Measurements from ENCODE around the gene SERPINB3.
"Not testable (repeated sequence)": the region's sequence is repeated elsewhere in the genome, so short reads cannot be mapped to it uniquely, and the experiment has no call there.

SERPINB3 gene

DNA sequence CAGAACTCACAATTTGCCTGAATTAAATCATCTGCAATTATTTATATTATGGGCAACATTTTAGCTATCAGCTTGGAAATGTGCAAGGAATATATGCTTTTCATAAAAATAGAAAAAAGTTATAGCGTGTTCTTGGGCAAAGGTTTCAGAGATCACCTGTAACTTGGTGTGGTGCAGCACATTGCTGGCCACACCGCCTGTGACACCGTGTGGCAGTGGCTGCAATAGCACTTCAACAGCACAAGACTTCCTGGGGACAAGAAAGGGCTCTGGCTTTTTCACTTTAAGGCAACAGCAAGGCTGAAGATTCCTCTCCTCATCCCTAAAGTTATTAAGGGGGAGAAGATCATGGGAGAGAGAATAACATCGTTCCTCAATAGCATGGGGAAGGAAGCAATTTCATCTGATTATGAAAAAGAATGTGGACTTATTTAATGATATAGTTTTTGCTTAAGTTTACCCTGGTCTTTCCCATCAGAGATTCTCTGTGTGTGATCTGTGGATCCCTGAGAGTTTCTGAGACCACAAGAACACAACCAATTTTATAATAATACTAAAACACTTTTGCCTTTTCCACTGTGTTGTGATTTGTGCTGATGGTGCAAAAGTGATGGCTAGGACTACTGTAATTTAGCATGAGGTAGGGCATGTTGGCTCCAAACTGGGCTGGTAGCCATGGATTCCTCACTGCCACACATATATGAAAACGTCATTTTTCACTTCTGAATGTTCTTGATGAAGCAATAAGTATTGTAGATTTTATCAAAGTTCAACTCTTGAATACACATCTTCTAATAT is 15.0 kb upstream of the SERPINB3 start:
- TF ChIP-seq, protein P1, sequence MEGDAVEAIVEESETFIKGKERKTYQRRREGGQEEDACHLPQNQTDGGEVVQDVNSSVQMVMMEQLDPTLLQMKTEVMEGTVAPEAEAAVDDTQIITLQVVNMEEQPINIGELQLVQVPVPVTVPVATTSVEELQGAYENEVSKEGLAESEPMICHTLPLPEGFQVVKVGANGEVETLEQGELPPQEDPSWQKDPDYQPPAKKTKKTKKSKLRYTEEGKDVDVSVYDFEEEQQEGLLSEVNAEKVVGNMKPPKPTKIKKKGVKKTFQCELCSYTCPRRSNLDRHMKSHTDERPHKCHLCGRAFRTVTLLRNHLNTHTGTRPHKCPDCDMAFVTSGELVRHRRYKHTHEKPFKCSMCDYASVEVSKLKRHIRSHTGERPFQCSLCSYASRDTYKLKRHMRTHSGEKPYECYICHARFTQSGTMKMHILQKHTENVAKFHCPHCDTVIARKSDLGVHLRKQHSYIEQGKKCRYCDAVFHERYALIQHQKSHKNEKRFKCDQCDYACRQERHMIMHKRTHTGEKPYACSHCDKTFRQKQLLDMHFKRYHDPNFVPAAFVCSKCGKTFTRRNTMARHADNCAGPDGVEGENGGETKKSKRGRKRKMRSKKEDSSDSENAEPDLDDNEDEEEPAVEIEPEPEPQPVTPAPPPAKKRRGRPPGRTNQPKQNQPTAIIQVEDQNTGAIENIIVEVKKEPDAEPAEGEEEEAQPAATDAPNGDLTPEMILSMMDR (IDR thresholded peaks at IDR 0.05) = no peak
- Histone ChIP-seq H3K4me1 (ENCODE audit: control insufficient read depth in 1 of 2, insufficient read depth in 1 of 2, low read depth in 1 of 2, low read length in 1 of 2) (peaks cover 21 to 23% of the 10 kb centered on the region in 2 experiments), H3K4me3 (ENCODE audit: low read depth in 1 of 2, low read length in 1 of 2) (no peak overlapping the region), H3K27ac (peak overlapping the region; percentile 75), H3K9me3 (no peaks in the 10 kb centered on the region), H3K27me3 (no peaks in the 10 kb centered on the region), H3K36me3 (no peaks in the 10 kb centered on the region)

DNA sequence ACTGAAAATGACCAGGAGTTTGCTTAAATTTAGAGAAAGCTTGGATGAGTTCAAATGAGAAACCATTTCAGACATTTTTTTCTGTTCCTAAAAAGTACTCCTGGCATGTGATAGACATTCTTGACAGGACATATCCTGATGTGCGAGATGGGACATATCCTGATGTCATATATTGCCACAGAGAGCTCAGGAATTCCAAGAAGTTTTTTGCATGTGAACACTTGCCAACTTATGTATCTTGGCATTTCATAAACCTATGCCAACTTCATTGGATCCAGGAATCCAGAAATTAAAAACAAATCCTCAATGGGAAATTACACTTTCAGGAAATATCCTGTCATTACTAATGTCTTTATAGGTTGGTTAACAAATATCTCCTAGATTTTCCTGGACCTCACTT is 2.9 kb upstream of the SERPINB3 start:
- Histone ChIP-seq H3K27ac (no peak overlapping the region), H3K4me3 (ENCODE audit: low read depth in 1 of 2, low read length in 1 of 2) (no peak overlapping the region)

DNA sequence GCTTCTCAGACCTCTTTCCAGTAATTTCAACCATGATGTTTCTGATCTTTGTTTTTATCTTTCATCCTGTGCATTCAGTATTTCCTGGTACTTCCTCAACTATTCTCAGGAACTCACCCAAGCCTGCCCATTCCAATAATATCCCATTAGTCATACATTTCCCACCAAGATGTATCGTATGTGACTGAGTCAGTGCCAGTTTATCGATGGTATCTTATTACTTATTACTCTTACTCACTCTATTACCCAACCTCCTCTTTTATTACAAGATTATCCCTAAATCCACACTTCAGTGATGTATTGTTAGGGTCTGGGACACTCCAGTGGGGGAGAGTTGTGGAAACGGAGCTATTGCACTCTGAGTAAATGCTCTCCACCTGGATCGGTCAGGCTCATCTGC is 2.8 kb downstream of the SERPINB3 start:
- H3K4me3 ChIP-seq (ENCODE audit: low read depth in 1 of 2, low read length in 1 of 2); H3K36me3 ChIP-seq; H3K4me1 ChIP-seq (ENCODE audit: control insufficient read depth in 1 of 2, insufficient read depth in 1 of 2, low read depth in 1 of 2, low read length in 1 of 2); H3K27ac ChIP-seq; H3K27me3 ChIP-seq; H3K9me3 ChIP-seq: not testable (repeated sequence)

More for the DNA sequence above, 2.9 kb upstream of the SERPINB3 start:
- TF ChIP-seq, protein P1 (IDR thresholded peaks at IDR 0.05) = no peak
- no peaks in the 10 kb centered on the region for H3K4me1 ChIP-seq (ENCODE audit: control insufficient read depth in 1 of 2, insufficient read depth in 1 of 2, low read depth in 1 of 2, low read length in 1 of 2)
- peaks cover 6% of the 10 kb centered on the region for H3K27me3 ChIP-seq
- H3K9me3 ChIP-seq = no peaks in the 10 kb centered on the region
- H3K36me3 ChIP-seq = no peaks in the 10 kb centered on the region

DNA sequence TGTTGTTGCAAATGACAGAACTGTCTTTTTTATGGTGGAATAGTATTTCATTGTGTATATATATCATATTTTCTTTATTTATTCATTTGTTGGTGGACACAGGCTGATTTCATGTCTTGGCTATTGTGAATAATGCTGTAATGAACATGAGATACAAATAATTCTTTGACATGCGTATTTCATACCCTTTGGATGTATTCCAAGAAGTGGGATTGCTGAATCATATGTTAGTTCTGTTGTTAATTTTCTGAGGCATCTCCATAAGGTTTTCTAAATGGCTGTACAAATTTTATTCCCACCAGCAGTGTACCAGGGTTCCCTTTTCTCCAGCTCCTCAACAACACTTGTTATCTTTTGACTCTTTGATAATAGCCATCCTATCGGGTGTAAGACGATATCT is 11.4 kb downstream of the SERPINB3 start:
- not testable (repeated sequence) for H3K27ac ChIP-seq; H3K36me3 ChIP-seq; H3K27me3 ChIP-seq; H3K9me3 ChIP-seq; H3K4me3 ChIP-seq (ENCODE audit: low read depth in 1 of 2, low read length in 1 of 2); H3K4me1 ChIP-seq (ENCODE audit: control insufficient read depth in 1 of 2, insufficient read depth in 1 of 2, low read depth in 1 of 2, low read length in 1 of 2)

DNA sequence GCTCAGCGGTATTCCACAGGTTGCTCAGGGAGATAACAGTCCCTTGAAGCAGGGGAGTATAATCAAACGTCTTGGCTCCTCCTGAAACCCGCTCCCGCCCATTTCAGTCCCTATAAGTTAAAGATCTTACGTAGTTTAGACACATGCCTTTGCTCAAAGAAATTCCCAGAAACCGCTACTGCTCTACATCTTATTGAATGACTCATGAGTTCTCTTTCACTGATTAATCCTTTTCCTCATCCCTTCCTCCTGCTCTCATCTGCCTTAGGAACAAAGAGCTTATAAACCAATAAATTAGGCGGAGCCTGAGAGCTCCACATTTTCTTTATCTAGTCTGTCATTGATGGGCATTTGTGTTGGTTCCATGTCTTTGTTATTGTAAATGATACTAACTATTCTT is 13.5 kb downstream of the SERPINB3 start:
- H3K4me3 ChIP-seq (ENCODE audit: low read depth in 1 of 2, low read length in 1 of 2) = no peak overlapping the region
- H3K27me3 ChIP-seq = no peaks in the 10 kb centered on the region
- no peak overlapping the region for H3K27ac ChIP-seq
- no peaks in the 10 kb centered on the region for H3K4me1 ChIP-seq (ENCODE audit: control insufficient read depth in 1 of 2, insufficient read depth in 1 of 2, low read depth in 1 of 2, low read length in 1 of 2)
- TF ChIP-seq, protein P1 (IDR thresholded peaks at IDR 0.05) = no peak
- H3K9me3 ChIP-seq = no peaks in the 10 kb centered on the region
- H3K36me3 ChIP-seq = no peaks in the 10 kb centered on the region

DNA sequence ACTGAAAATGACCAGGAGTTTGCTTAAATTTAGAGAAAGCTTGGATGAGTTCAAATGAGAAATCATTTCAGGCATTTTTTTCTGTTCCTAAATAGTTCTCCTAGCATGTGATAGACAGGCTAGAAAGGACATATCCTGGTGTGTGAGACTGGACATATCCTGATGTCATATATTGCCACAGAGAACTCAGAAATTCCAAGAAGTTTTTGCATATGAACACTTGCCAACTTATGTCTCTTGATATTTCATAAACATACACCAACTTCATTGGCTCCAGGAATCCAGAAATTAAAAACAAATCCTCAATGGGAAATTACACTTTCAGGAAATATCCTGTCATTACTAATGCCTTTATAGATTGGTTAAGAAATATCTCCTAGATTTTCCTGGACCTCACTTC is 14.8 kb downstream of the SERPINB3 start:
- no peak overlapping the region for H3K4me3 ChIP-seq (ENCODE audit: low read depth in 1 of 2, low read length in 1 of 2)
- TF ChIP-seq, protein P1 (IDR thresholded peaks at IDR 0.05) = no peak
- H3K27me3 ChIP-seq = peaks cover 5% of the 10 kb centered on the region
- no peaks in the 10 kb centered on the region for H3K36me3 ChIP-seq
- H3K4me1 ChIP-seq (ENCODE audit: control insufficient read depth in 1 of 2, insufficient read depth in 1 of 2, low read depth in 1 of 2, low read length in 1 of 2) = no peaks in the 10 kb centered on the region
- no peak overlapping the region for H3K27ac ChIP-seq
- no peaks in the 10 kb centered on the region for H3K9me3 ChIP-seq

DNA sequence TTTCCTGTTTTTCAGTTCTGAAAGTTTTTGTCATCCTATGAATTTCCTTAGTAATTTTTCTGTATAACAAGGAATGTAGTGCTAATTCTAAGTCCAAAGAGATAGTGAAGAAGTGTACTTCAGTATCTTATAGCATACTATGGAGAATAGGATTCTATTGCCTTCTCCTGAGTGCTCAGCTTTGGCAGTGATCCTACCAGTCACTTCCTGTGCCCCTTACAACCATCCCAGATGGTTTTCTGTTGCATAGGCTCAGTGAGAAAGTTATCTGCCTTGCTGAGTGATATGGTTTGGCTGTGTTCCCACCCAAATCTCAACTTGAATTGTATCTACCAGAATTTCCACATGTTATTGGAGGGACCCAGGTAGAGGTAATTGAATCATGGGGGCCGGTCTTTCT is 17.0 kb downstream of the SERPINB3 start:
- H3K27ac ChIP-seq; H3K36me3 ChIP-seq; H3K9me3 ChIP-seq; H3K27me3 ChIP-seq; H3K4me1 ChIP-seq (ENCODE audit: control insufficient read depth in 1 of 2, insufficient read depth in 1 of 2, low read depth in 1 of 2, low read length in 1 of 2); H3K4me3 ChIP-seq (ENCODE audit: low read depth in 1 of 2, low read length in 1 of 2): not testable (repeated sequence)

DNA sequence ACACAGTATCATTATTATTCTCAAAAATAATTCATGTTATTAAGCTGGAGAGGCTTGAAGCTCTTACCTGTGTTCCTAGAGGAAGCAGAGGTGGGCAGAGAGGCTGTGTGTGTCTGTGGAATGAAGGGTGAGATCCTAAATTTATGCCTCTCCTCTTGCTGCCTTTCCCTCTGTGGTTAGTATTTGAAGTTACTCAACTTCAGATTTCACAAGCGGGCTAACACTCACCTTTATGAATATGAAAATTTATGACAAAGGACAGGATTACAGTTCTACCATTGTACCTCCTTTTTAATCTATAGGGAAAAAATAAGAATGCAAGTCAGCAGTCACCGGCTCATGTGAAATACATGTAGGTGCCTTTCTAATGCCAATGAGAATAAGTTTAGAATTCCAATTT is 17.6 kb downstream of the SERPINB3 start, which contains the start of gene SERPINB4:
Gene SERPINB4 (minus strand): TSS at position 115 of the 400 bp plus-strand sequence. CDS start 679 bp downstream, outside the sequence.
- H3K27ac ChIP-seq; H3K27me3 ChIP-seq; H3K4me1 ChIP-seq (ENCODE audit: control insufficient read depth in 1 of 2, insufficient read depth in 1 of 2, low read depth in 1 of 2, low read length in 1 of 2); H3K36me3 ChIP-seq; H3K9me3 ChIP-seq; H3K4me3 ChIP-seq (ENCODE audit: low read depth in 1 of 2, low read length in 1 of 2): not testable (repeated sequence)

DNA sequence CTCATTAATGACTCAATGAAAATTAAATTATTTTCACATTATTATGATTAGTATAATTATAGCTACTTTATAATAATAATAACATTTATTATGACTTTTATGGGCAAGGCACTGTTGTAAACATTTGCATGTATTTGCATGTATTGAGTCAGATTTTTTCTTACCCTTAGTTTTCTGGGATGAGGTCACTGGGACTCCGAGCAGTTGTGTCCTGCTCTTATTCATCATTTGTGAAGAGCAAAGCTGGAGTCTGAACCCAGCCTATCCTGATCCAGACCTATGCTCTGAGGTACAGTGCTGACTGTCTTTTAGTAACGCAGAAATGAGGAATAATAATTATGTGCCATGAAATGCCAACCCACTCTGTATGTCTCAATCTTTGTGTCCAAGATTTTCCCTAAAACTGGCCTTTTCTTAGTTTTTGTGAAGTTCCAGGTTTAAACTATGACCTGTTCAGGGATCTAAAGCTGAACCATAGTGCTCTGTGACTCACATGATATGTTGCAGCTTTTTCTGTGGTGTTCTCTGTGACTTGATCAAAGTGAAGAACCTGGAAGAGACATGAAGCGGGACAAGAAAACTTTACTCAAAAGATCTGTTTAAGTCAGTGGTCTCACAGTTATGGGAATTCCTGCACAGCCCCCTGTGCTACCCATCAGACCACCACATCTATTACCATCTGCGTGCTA is 18.9 kb downstream of the SERPINB3 start:
- H3K4me1 ChIP-seq (ENCODE audit: control insufficient read depth in 1 of 2, insufficient read depth in 1 of 2, low read depth in 1 of 2, low read length in 1 of 2) = not testable (repeated sequence)

More for the DNA sequence above, 18.9 kb downstream of the SERPINB3 start:
- H3K27me3 ChIP-seq; H3K36me3 ChIP-seq; H3K9me3 ChIP-seq; H3K4me3 ChIP-seq (ENCODE audit: low read depth in 1 of 2, low read length in 1 of 2); H3K27ac ChIP-seq: not testable (repeated sequence)
